OCI-LY1 (cell line): ENCODE results near the gene SLC25A21.
"Not testable (repeated sequence)": the region's sequence is repeated elsewhere in the genome, so short reads cannot be mapped to it uniquely, and the experiment has no call there.

ENCODE experiments used
- EZH2 ChIP-seq: fragments of 200-600 bp; sonication (generic), shearing (Covaris generic); IDR thresholded peaks from 2 replicates; pipeline ENCODE4 v1.8.0; 2017; ENCODE audit warnings: borderline replicate concordance, mixed run types, mild to moderate bottlenecking, antibody characterized with exemption, low read length, moderate library complexity, mixed read lengths
- TF ChIP-seq, protein P1 (sequence below): fragments of 200-600 bp; sonication (generic), shearing (Covaris generic); IDR thresholded peaks from 2 replicates; pipeline ENCODE4 v1.5.1; 2017; ENCODE audit warnings: mild to moderate bottlenecking, antibody characterized with exemption, low read length, moderate library complexity, mixed read lengths

GRCh38 chr14:36862237-36862636 is 310.2 kb downstream of the SLC25A21 start:
- TF ChIP-seq, protein P1, sequence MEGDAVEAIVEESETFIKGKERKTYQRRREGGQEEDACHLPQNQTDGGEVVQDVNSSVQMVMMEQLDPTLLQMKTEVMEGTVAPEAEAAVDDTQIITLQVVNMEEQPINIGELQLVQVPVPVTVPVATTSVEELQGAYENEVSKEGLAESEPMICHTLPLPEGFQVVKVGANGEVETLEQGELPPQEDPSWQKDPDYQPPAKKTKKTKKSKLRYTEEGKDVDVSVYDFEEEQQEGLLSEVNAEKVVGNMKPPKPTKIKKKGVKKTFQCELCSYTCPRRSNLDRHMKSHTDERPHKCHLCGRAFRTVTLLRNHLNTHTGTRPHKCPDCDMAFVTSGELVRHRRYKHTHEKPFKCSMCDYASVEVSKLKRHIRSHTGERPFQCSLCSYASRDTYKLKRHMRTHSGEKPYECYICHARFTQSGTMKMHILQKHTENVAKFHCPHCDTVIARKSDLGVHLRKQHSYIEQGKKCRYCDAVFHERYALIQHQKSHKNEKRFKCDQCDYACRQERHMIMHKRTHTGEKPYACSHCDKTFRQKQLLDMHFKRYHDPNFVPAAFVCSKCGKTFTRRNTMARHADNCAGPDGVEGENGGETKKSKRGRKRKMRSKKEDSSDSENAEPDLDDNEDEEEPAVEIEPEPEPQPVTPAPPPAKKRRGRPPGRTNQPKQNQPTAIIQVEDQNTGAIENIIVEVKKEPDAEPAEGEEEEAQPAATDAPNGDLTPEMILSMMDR: not testable (repeated sequence)
- TF ChIP-seq EZH2: not testable (repeated sequence)
